ENCODE measurements around the gene ATP6V0E2.
"Not testable (repeated sequence)": the region's sequence is repeated elsewhere in the genome, so short reads cannot be mapped to it uniquely, and the experiment has no call there.

Gene ATP6V0E2

GRCh38 chr7:149879766-149880637 is 6.2 kb downstream of the ATP6V0E2 start:
- DNase-seq (ENCODE audit: low read depth), result no peak

DNA sequence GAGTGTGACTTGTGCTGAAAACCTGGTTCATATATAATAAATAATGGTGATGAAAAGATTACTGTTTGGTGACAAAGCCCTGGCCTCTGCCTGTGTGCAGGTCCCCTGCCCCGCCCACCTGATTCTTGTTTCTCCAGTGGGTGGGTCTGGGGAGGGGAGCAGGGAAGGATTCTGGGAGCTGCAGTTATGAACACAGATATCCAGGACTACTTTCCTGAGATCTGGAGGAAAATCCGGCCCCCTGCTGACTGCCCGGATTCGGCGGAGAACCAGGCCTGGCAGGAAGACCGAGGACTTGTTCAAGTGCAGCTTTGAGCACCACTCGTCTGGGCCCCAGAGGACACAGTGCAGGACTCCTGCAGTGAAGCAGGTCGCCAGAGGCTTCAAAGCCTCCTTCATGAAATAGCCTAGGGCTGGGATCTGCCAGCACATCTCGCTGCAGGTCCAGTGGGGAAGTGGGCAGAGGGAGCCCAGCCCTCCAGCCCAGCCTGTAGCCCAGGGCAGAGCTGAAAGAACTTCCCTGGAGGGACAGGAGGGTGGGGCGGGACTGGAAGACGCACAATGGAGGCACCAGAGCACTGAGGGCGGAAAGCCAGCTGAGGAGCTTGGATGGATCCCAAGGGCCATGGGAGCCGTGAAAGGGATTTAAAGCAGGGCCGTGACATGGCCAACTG is 7.0 kb downstream of the ATP6V0E2 start:
- DNase-seq (ENCODE audit: low read depth), result no peak

DNA sequence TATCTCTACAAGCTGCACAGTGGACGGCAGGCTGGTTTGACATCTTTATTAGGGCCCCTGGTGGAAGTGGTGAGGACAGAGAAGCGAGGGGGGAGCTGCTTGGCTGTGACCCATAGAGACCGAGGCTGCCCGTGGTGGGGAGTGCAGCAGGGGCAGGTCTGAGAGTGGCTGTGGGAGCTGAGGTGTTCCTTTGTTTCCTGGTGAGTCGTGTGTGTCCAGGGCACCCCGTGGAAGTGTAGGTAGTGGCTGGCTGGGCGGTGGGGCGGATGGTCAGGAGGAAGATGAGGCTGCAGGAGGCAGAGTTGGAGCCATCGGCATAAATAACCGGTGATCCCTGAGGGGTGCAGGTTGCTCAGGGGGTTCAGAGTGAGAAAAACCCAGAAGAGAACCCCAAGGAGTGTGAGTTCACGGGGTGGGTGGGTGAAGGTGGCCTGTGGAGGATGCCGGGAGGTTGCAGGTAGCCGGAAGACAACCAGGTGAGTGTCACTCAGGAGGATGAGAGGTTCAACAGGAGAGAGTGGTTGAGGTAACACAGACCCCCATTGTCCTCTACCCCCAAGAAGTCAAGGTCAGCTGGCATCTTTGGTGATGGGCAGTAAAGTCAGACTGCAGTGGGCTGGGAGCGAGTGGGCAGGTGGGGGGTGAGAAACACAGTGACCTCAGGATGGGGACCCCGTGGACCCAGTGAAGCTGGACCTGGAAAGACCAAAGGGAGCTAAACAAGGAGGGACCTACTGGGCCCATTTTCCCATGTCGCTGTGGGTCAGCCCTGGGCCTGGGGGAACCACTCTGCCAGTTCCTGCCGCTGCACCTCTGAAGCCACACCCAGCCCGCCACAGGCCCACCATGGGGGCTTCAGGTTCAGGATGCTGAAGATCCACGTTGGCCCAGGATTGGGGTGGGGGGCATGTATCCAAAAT is 7.8 kb downstream of the ATP6V0E2 start:
- DNase-seq (ENCODE audit: low read depth), result no peak

DNA sequence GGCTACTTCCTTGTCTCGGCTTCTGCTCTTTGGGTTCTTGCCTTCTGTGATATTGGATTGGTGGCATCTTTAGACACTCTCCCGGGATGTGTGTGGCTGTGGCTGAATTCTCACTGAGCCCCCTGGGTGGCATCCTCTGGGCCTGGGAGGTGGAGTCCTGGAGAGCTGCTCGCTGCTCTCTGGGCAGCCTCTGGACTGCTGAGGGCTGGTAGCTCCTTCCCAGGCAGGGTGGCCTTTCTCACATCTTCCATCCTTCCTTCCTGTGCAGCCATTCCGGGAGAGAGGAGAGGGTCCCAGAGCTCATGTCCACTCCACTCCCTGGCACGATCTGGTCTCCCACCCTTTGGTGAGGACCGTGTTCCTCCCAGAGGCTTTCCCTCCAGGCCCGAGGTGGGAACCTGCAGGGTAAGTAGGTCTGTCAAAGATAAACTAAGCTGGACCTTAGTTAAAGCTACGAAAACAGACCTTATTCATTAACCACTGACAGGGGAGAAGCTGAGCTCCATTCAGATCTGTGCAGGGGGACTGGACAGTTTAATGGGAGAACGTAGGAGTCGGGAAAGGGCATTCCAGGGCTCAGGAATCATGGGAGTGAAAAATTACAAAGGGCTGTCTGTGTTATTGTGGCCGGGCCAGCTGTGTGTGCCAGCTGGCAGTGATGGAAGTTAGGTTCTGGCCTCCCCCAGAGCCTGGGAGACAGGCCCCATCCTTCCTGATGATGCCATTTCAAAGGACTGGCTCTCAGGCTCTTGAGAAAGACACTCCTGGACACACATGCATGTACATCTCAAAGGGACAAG is 8.7 kb downstream of the ATP6V0E2 start:
- DNase-seq (ENCODE audit: low read depth), result no peak

- DNase-seq (ENCODE audit: low read depth), result no peak
Measured at GRCh38 chr7:149883048-149883438, 9.3 kb downstream of the ATP6V0E2 start.

DNA sequence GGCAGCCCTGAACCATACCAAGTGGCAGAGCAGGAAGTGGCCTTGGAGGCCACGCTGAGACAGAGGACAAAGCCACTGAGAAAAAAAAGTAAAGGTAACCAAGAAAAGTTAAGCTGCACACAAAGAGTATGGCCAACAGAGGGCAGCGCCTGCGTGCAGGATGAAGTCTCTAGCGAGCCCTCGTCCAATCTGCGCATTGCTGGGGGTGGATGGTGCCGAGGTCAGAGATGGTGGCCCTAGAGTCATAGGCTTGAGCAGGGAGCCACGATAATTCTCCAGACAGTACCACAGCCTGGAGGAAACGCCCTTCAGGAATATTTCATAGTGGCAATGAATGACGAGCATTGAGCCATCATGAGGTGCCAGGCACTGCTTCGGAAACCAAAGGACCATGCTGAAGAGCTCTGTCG is 9.7 kb downstream of the ATP6V0E2 start:
- DNase-seq (ENCODE audit: low read depth), result peak; percentile 21

DNA sequence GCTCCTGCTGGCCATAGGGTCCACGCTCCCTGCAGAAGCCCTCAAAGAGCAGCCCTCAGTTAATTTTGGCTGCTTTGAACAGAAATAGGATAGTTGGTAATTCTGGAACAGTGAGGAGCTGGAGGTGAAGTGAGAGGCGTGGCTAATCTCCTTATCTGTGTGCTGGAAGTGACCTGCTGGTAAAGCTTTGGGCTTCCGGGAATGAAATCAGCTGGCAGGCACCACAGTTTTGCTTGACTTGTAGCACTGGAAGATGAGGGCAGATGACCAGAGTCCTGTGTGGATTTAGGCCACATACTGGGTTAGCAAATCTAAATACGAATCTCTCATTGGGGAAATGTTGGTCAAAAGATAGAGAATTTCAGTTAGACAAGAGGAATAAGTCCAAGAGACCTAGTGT is 10.2 kb downstream of the ATP6V0E2 start:
- no peak for DNase-seq (ENCODE audit: low read depth)

DNA sequence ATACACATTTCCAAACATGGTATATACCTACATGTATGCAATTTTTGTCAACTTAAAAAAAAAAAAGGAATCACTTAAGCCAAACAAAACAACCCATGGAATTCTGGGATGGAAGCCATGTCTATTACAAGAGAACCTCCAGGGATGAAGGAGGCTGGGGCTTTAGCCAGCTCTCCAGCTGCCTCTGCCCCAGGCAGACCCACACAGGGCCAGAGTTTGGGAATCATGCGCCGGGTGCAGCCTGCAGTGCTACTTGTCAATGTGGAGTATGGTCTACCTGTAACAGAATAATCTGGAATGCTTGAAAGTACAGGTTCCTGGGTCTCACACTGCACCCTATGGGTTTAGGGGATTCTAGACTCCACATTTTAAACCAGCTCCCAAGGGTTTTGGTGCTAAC is 10.8 kb downstream of the ATP6V0E2 start:
- DNase-seq (ENCODE audit: low read depth), result no peak

DNA sequence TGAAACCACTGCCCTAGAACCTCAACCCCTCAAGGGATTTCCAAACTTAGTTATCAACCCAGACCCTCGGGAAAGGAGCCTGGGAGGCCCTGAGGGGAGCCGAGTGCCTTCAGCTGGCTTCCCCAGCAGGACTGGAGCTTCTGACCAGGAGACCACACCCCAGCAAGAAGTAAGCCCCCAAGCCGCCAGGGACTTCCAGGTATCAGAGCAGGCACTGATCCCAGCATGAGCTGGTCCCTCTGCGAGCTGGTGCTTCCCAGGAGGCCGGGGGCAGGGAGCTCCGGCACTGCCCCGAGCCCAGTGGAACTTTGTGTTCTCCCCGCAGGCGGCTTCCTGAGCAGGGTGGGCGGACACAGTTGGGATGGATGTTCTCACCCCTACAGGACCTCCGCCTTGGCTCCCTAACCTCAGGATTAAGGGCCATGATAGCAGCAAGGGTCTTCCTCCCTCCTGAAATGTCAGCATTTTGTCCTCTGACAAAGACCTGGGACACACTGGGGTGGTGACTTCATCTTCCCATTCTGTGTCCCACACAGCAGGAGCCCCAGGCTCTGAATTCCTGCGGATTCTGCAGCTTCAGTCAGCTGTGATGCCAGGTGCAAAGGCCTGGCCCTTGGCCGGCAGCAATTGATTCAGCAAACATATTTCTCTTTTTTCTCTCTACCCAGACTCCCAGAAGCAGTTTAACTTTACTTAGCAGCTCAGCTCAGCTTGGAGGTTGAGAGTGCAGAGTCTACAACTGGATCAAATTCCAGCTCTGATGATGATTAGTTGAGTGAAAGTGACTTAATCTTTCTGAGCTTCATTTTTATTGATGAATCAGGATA is 11.6 kb downstream of the ATP6V0E2 start:
- DNase-seq (ENCODE audit: low read depth), result no peak

DNA sequence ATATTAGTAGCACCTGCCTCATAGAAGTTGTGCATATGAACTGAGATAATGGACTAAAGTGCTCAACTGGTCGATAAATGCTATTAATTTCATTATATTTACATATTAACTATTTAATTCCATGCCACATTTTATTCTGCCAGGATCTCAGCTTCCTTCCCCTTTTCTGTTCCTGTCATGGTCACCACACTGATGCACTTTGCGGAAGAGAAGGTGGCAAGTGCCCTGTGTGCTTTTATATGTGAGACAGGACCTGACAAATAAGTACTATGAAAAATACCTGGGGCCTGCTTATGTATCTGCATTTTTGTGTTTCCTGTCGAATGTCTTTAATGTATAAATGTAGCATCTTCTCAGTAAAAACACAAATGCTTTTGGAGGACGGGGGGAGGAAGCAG is 12.2 kb downstream of the ATP6V0E2 start:
- DNase-seq (ENCODE audit: low read depth), result no peak

- DNase-seq (ENCODE audit: low read depth), result no peak
Measured at GRCh38 chr7:149887311-149887710, 13.5 kb downstream of the ATP6V0E2 start.

DNA sequence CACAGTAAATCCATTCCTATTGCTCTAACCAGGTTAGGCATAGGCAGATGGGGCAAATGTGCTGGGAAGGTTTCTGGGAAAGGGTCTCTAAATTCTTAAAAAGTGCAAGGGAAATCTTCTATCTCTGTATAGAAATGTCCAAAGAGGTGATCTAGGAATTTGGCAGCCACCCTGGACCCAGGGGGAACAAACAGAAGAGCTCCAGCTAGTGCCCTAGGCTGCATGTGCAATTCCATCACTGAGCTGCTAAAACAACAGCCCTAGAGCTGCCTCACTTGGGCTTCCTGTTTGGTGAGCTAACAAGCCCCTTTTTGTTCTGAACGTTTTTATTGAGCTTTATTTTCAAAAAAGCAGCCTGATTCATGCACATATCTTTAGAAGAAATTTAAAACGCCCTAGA is 16.9 kb downstream of the ATP6V0E2 start:
- DNase-seq (ENCODE audit: low read depth), result not testable (repeated sequence)

- DNase-seq (ENCODE audit: low read depth), result not testable (repeated sequence)
Measured at GRCh38 chr7:149894957-149895356, 21.2 kb downstream of the ATP6V0E2 start.

- not testable (repeated sequence) for DNase-seq (ENCODE audit: low read depth)
Measured at GRCh38 chr7:149907776-149908376, 34.1 kb downstream of the ATP6V0E2 start.

GRCh38 chr7:149910219-149910618 is 36.5 kb downstream of the ATP6V0E2 start:
- not testable (repeated sequence) for DNase-seq (ENCODE audit: low read depth)

- not testable (repeated sequence) for DNase-seq (ENCODE audit: low read depth)
Measured at GRCh38 chr7:149912126-149912525, 38.4 kb downstream of the ATP6V0E2 start.

DNA sequence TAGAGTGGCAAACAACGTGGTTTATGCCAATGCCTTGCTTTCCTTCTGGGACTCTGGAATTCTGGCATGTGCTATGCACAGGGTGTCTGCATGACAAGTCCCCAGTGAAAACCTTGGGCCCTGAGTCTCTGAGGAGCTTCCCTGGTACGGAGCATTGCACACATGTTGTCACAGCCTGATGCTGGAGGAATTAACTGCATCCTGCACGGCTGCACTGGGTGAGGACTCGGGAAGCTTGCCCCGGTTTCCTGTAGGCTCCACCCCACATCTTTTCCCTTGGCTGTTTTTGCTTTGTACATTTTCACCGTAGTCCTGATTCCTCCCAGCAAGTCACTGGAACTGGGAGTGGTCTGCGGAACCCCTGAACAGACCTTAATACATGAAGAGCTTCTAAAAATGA is 52.6 kb downstream of the ATP6V0E2 start:
- not testable (repeated sequence) for DNase-seq (ENCODE audit: low read depth)

Data from fibroblast of the conjunctiva (primary cell).